Neural cell (in vitro differentiated cells): Measurements from ENCODE around the gene BTBD9. TPM values are rescaled to one million over a fixed set of nuclear protein-coding genes. Genes with fewer than 3 reads are reported as not detected.

Experiments used
- H2AFZ ChIP-seq: fragments of 200-600, 300-800 bp; sonication (generic), shearing (Covaris generic); 2 replicates; pipeline ENCODE4 v1.6.0; 2014; ENCODE audit warnings: low read depth, mild to moderate bottlenecking, antibody characterized with exemption, low read length, moderate library complexity
- H3F3A ChIP-seq: fragments of 200-600 bp; shearing (Covaris generic); 2 replicates; pipeline ENCODE4 v1.6.1; 2016; ENCODE audit warnings: mild to moderate bottlenecking, moderate library complexity, mixed read lengths, antibody characterized with exemption, low read length; ENCODE audit not compliant: insufficient read depth, poor library complexity, severe bottlenecking
- H3K27ac ChIP-seq: fragments of 200-600, 300-800 bp; sonication (generic), shearing (Covaris generic); 2 replicates; pipeline ENCODE4 v1.5.1; 2014; ENCODE audit warnings: mild to moderate bottlenecking, low read length, moderate library complexity
- H3K27me3 ChIP-seq: fragments of 300-800, 200-600 bp; sonication (generic), shearing (Covaris generic); 2 replicates; pipeline ENCODE4 v1.6.0; 2014; ENCODE audit warnings: mild to moderate bottlenecking, low read depth, low read length, moderate library complexity; ENCODE audit not compliant: insufficient read depth
- H3K36me3 ChIP-seq: fragments of 300-800, 200-600 bp; sonication (generic), shearing (Covaris generic); 2 replicates; pipeline ENCODE4 v1.5.1; 2014; ENCODE audit warnings: mild to moderate bottlenecking, antibody characterized with exemption, low read length, moderate library complexity; ENCODE audit not compliant: insufficient read depth
- H3K4me2 ChIP-seq: fragments of 300-800, 200-600 bp; sonication (generic), shearing (Covaris generic); 2 replicates; pipeline ENCODE4 v1.6.0; 2014; ENCODE audit warnings: mild to moderate bottlenecking, low read length
- H3K4me3 ChIP-seq: fragments of 300-800, 200-600 bp; sonication (generic), shearing (Covaris generic); 2 replicates; pipeline ENCODE4 v1.5.1; 2014; ENCODE audit warnings: mild to moderate bottlenecking, low read length, moderate library complexity
- H3K79me2 ChIP-seq: fragments of 200-600 bp; shearing (Covaris generic); replicated peaks from 2 replicates; pipeline ENCODE4 v1.6.0; 2014; ENCODE audit warnings: mild to moderate bottlenecking, low read length, moderate library complexity; ENCODE audit not compliant: insufficient read depth
- H3K9ac ChIP-seq: fragments of 300-800, 200-600 bp; sonication (generic), shearing (Covaris generic); 2 replicates; pipeline ENCODE4 v1.6.1; 2016; ENCODE audit warnings: mild to moderate bottlenecking, low read length, mixed read lengths
- H3K9me2 ChIP-seq: fragments of 200-600 bp; shearing (Covaris generic); 2 replicates; pipeline ENCODE4 v1.6.1; 2016; ENCODE audit warnings: mild to moderate bottlenecking, low read length, mixed read lengths; ENCODE audit not compliant: insufficient read depth
- H3K9me3 ChIP-seq: fragments of 200-600, 300-800 bp; sonication (generic), shearing (Covaris generic); 2 replicates; pipeline ENCODE4 v1.6.1; 2016; ENCODE audit warnings: mild to moderate bottlenecking, mixed run types, low read length, moderate library complexity, mixed read lengths
- H4K20me1 ChIP-seq: fragments of 200-600 bp; shearing (Covaris generic); 2 replicates; pipeline ENCODE4 v1.6.1; 2016; ENCODE audit warnings: mild to moderate bottlenecking, mixed run types; ENCODE audit not compliant: insufficient read depth
- EP300 ChIP-seq: fragments of 450-650 bp; conservative IDR thresholded peaks from 2 replicates; pipeline ENCODE4 v1.6.1; 2014; ENCODE audit warnings: antibody characterized with exemption, mild to moderate bottlenecking, moderate library complexity; ENCODE audit not compliant: poor library complexity, severe bottlenecking
- EZH2 ChIP-seq: fragments of 200-600, 300-800 bp; shearing (Covaris generic), sonication (generic); IDR thresholded peaks from 2 replicates; pipeline ENCODE4 v1.6.1; 2014; ENCODE audit warnings: antibody characterized with exemption, low read length, borderline replicate concordance, mild to moderate bottlenecking; ENCODE audit not compliant: insufficient read depth, poor library complexity, severe bottlenecking
- MXI1 ChIP-seq: fragments of 450-650 bp; conservative IDR thresholded peaks from 2 replicates; pipeline ENCODE4 v1.6.1; 2014; ENCODE audit warnings: antibody characterized with exemption, mild to moderate bottlenecking; ENCODE audit not compliant: poor library complexity, severe bottlenecking
- POLR2AphosphoS5 ChIP-seq: IDR thresholded peaks from 2 replicates; pipeline ENCODE4 v1.6.1; 2012
- RAD21 ChIP-seq: fragments of 450-650 bp; conservative IDR thresholded peaks from 2 replicates; pipeline ENCODE4 v1.6.1; 2014; ENCODE audit warnings: antibody characterized with exemption, mild to moderate bottlenecking, moderate library complexity
- REST ChIP-seq: IDR thresholded peaks from 2 replicates; pipeline ENCODE4 v1.6.1; 2012; ENCODE audit warnings: borderline replicate concordance
- SMC3 ChIP-seq: fragments of 450-650 bp; conservative IDR thresholded peaks from 2 replicates; pipeline ENCODE4 v1.6.1; 2014; ENCODE audit warnings: antibody characterized with exemption, mild to moderate bottlenecking, moderate library complexity; ENCODE audit not compliant: poor library complexity
- TAF1 ChIP-seq: IDR thresholded peaks from 2 replicates; pipeline ENCODE4 v1.6.1; 2012; ENCODE audit warnings: low read depth
- polyA plus RNA-seq: library from polyadenylated mRNA; depleted of rRNA; stranded (reverse); fragments of >200 nt; gene quantifications from 2 replicates; pipeline ENCODE4 v1.2.3, GENCODE V29; 2014
- TF ChIP-seq, protein P1 (sequence below): fragments of 450-650 bp; IDR thresholded peaks from 2 replicates; pipeline ENCODE4 v1.5.1; 2014; ENCODE audit warnings: antibody characterized with exemption, mild to moderate bottlenecking, moderate library complexity; ENCODE audit not compliant: poor library complexity, severe bottlenecking

The BTBD9 gene
- polyA plus RNA-seq, 1 donor from 2014 or later = 6.2 TPM

- TF ChIP-seq REST (no peak), POLR2AphosphoS5 (no peak), SMC3 (no peak), EZH2 (no peak), RAD21 (no peak), TAF1 (no peak), MXI1 (no peak), EP300 (no peak)
- TF ChIP-seq, protein P1, sequence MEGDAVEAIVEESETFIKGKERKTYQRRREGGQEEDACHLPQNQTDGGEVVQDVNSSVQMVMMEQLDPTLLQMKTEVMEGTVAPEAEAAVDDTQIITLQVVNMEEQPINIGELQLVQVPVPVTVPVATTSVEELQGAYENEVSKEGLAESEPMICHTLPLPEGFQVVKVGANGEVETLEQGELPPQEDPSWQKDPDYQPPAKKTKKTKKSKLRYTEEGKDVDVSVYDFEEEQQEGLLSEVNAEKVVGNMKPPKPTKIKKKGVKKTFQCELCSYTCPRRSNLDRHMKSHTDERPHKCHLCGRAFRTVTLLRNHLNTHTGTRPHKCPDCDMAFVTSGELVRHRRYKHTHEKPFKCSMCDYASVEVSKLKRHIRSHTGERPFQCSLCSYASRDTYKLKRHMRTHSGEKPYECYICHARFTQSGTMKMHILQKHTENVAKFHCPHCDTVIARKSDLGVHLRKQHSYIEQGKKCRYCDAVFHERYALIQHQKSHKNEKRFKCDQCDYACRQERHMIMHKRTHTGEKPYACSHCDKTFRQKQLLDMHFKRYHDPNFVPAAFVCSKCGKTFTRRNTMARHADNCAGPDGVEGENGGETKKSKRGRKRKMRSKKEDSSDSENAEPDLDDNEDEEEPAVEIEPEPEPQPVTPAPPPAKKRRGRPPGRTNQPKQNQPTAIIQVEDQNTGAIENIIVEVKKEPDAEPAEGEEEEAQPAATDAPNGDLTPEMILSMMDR = no peak
- Histone ChIP-seq H3F3A (no peaks in the 10 kb centered on the region), H3K27ac (no peak overlapping the region), H3K4me2 (no peak overlapping the region), H2AFZ (no peak overlapping the region), H3K9me3 (no peaks in the 10 kb centered on the region), H3K9ac (no peak overlapping the region), H4K20me1 (no peaks in the 10 kb centered on the region), H3K79me2 (no peaks in the 10 kb centered on the region), H3K36me3 (no peaks in the 10 kb centered on the region), H3K4me3 (no peak overlapping the region), H3K27me3 (no peaks in the 10 kb centered on the region), H3K9me2 (no peaks in the 10 kb centered on the region)
Observed at GRCh38 chr6:38220069-38220723, 419.5 kb downstream of the BTBD9 start.

GRCh38 chr6:38218235-38218634, 421.5 kb downstream of the BTBD9 start:
- H3K36me3 ChIP-seq = no peaks in the 10 kb centered on the region
- no peaks in the 10 kb centered on the region for H3K27me3 ChIP-seq
- TF ChIP-seq EZH2 (no peak), REST (no peak)
- TF ChIP-seq, protein P1 = no peak
- no peaks in the 10 kb centered on the region for H4K20me1 ChIP-seq
- no peak overlapping the region for H3K27ac ChIP-seq
- no peaks in the 10 kb centered on the region for H3K9me2 ChIP-seq
- H2AFZ ChIP-seq = no peak overlapping the region
- H3K9ac ChIP-seq = no peak overlapping the region
- H3F3A ChIP-seq = no peaks in the 10 kb centered on the region
- no peaks in the 10 kb centered on the region for H3K79me2 ChIP-seq
- no peak overlapping the region for H3K4me2 ChIP-seq
- no peak overlapping the region for H3K4me3 ChIP-seq
- no peaks in the 10 kb centered on the region for H3K9me3 ChIP-seq
